Loucy (cell line): Measurements from ENCODE around the gene CDKN1C.

Source experiments
- CTCF ChIP-seq: fragments of 200-600 bp; sonication (generic); conservative IDR thresholded peaks from 2 replicates; pipeline ENCODE4 v1.5.1; 2014; ENCODE audit warnings: mild to moderate bottlenecking, antibody characterized with exemption, low read length
- EZH2phosphoT487 ChIP-seq: fragments of 200-600 bp; IDR thresholded peaks from 2 replicates; pipeline ENCODE4 v1.6.1; 2018; ENCODE audit warnings: antibody characterized with exemption, mild to moderate bottlenecking, moderate library complexity, borderline replicate concordance

GRCh38 chr11:2858995-2859698 lies 26.4 kb downstream of the CDKN1C start:
- TF ChIP-seq CTCF (no peak), EZH2phosphoT487 (no peak)
